GM10266 (cell line): Measurements from ENCODE around the gene KRTAP5-4.

Experiments used
- DNase-seq: peaks from one replicate; pipeline ENCODE4 v3.0.0; 2012; ENCODE audit errors: extremely low spot score
- CTCF ChIP-seq: IDR thresholded peaks from 2 replicates; pipeline ENCODE4 v1.5.1; 2012; ENCODE audit warnings: mild to moderate bottlenecking, low read depth; ENCODE audit not compliant: control insufficient read depth, insufficient read depth; ENCODE audit errors: missing control alignments

The KRTAP5-4 gene

GRCh38 chr11:1631066-1631568 lies 9.2 kb upstream of the KRTAP5-4 start:
- no peak for TF ChIP-seq CTCF
- DNase-seq: no peak

- no peak for DNase-seq
- no peak for TF ChIP-seq CTCF
Observed at GRCh38 chr11:1630271-1630670, 8.3 kb upstream of the KRTAP5-4 start.

GRCh38 chr11:1629326-1630185 lies 7.6 kb upstream of the KRTAP5-4 start, which contains the start of gene KRTAP5-5:
TSS of gene KRTAP5-5 (plus strand) at chr11:1629775. CDS start at chr11:1629841, 66 bp downstream.
- DNase-seq: no peak

DNA sequence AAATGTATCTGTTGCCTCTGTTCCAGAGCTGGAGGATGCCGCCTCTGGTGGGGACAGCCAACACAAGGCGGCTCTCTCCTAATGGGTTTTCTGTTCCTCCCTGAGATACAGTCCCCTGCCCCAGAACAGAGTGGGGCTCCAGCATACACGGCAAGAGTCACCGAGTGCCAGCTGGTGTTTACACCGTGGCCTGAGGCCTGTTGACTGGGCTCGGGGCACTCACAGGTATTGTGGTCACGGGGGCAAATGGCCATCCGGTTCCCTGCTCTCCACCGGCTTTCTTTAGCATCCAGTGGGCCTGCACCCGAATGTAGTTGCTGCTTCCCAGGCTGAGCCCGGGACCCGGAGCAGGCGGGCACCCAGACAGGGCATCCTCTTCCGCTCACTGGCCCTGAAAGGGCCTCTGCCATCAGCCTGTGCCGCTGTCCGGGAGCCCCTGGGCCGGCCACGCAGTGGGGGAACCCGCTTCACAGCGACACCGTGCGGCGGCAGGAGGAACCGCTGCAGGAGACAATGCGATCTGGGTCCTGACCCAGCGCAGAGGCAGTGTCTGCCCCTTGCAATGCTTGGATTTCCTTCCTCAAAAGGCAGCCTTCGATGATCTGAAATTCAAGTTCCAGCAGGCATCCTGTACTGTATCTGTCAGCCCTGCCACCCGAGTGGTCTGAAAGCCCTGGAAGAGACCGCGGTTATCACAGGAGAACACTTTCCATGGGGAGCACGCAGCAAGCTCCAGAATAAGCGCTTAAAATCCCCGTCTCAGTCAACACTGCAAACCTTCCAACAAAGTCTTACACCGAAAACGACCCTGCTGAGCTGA lies 6.8 kb upstream of the KRTAP5-4 start:
- DNase-seq: peak; percentile 88
- TF ChIP-seq CTCF: peak; percentile 92

More at GRCh38 chr11:1629326-1630185, 7.6 kb upstream of the KRTAP5-4 start, which contains the start of gene KRTAP5-5:
- no peak for TF ChIP-seq CTCF

DNA sequence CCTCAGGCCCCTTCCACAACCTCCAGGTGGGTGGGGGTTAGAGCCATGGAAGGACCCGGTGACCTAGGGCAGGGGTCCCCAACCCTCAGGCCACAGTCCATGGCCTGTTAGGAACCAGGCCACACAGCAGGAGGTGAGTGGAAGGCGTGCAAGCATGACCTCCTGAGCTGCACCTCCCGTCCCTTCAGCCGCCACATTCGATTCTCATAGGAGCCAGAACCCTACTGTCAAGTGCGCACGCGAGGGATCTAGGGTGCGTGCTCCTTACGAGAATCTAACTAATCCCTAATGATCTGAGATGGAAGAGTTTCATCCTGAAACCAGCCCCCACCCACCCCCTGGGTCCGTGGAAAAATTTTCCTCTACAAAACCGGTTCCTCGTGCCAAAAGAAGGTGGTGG lies 3.6 kb upstream of the KRTAP5-4 start:
- no peak for DNase-seq
- TF ChIP-seq CTCF: no peak

DNA sequence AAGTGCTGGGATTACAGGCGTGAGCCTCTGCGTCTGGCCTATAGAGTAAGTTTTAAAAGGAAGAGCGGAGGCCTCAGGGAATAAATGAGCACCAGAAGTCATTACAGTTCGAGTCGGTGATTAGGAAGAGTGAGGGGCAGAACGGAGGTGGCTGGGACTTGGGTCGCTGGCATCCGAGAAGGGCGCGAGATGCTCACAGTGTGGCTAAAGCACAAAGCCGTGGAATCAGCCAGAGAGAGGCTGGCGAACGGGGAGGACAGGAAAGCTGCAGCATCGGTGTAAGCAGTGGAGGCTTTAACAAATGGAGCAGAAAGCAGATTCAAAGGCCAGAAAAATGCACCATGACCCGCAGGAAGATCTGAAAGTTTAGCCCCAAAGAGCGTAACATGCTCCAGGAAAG lies 2.7 kb upstream of the KRTAP5-4 start:
- no peak for DNase-seq
- TF ChIP-seq CTCF: no peak

DNA sequence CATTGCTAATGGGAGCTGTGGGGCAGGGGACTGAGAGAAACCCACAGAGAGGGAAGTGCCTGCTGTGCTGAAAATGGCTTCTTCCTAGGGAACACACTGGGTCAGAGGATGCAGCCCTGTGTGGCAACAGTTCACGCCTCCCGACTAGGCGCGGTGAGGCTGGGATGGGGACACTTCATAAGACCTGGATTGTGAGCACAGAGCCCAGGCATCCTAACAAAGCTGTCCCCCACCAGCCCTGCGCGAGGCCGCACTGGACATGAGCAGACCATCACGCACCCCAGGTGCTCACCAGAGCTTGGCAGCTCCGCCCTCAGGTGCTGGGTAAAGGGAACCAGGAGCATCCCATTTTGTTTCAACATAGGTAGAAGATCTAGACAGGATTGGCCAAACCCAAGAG lies 1.8 kb upstream of the KRTAP5-4 start:
- TF ChIP-seq CTCF: no peak
- no peak for DNase-seq
